T-cell (primary cell): ENCODE measurements around the gene FYN. TPM values are rescaled to one million over a fixed set of nuclear protein-coding genes. Genes with fewer than 3 reads are reported as not detected.

Source experiments
- ATAC-seq, 4 experiments: fragments of 200-7000 bp in 3 of 4; fragments of 150-1000 bp in 1 of 4; cut with Tn5 transposase; replicated peaks in 1 of 4; 1 replicate in 3 of 4; 2 replicates in 1 of 4; pipeline ENCODE4 v1.10.0; 2021; ENCODE audit warnings: moderate library complexity in 3 of 4, mild to moderate bottlenecking in 2 of 4, moderate number of reproducible peaks in 1 of 4
- CTCF ChIA-PET, 2 donors: fragments of 300-600 bp; sonication (Branson Sonifier 250); formaldehyde crosslinking; loops; one replicate each; lab custom pipeline; 2022; ENCODE audit warnings: antibody characterized with exemption in 2 of 2; lab: Charles Lee
- POLR2A ChIA-PET, 2 donors: fragments of 300-600 bp; sonication (Branson Sonifier 250); formaldehyde crosslinking; loops; one replicate each; lab custom pipeline; 2022; ENCODE audit warnings: antibody characterized with exemption in 2 of 2; lab: Charles Lee
- DNase-seq, 35 experiments: peaks; one replicate each; pipeline versions ENCODE4 v3.0.0 to v3.0.0-alpha.2; 2013 to 2023
- H3K27ac ChIP-seq: one replicate; pipeline ENCODE4 v1.5.1; 2013; ENCODE audit warnings: low read length
- H3K27me3 ChIP-seq, 2 experiments: replicated peaks in 1 of 2; 1 replicate in 1 of 2; 2 replicates in 1 of 2; pipeline versions ENCODE4 v1.6.1 to v1.7.0; 2013; ENCODE audit warnings: low read length in 1 of 2, mixed read lengths in 1 of 2; ENCODE audit not compliant: control insufficient read depth in 2 of 2, insufficient read depth in 2 of 2; ENCODE audit errors: extremely low read depth in 1 of 2
- H3K36me3 ChIP-seq, 2 donors: 1 replicate in 1 of 2; 2 replicates in 1 of 2; pipeline versions ENCODE4 v1.6.1 to v1.7.0; 2013; ENCODE audit warnings: low read length in 1 of 2; ENCODE audit not compliant: control insufficient read depth in 2 of 2, insufficient read depth in 1 of 2; ENCODE audit errors: extremely low read depth in 1 of 2
- H3K4me1 ChIP-seq, 2 experiments: 1 replicate in 1 of 2; 2 replicates in 1 of 2; pipeline versions ENCODE4 v1.6.1 to v1.7.0; 2013; ENCODE audit warnings: low read length in 2 of 2, mixed read lengths in 1 of 2; ENCODE audit not compliant: insufficient read depth in 2 of 2, control insufficient read depth in 1 of 2; ENCODE audit errors: extremely low read depth in 1 of 2
- H3K4me3 ChIP-seq, 2 donors: 1 replicate in 1 of 2; 2 replicates in 1 of 2; pipeline versions ENCODE4 v1.5.1 to v1.7.0; 2013; ENCODE audit warnings: mild to moderate bottlenecking in 2 of 2, low read length in 1 of 2, moderate library complexity in 1 of 2; ENCODE audit not compliant: control insufficient read depth in 1 of 2; ENCODE audit errors: extremely low read depth in 1 of 2
- H3K9me3 ChIP-seq: 2 replicates; pipeline ENCODE4 v1.7.0; 2013
- H3K27ac Mint-ChIP-seq, 2 donors: one replicate each; pipeline ENCODE4 v1.8.0; 2020 to 2021; ENCODE audit warnings: mild to moderate bottlenecking in 2 of 2, mixed read lengths in 2 of 2
- H3K27me3 Mint-ChIP-seq, 2 donors: one replicate each; pipeline ENCODE4 v1.8.0; 2021 to 2022; ENCODE audit warnings: mixed read lengths in 2 of 2
- H3K36me3 Mint-ChIP-seq: one replicate; pipeline ENCODE4 v1.8.0; 2021; ENCODE audit warnings: mixed read lengths
- H3K4me1 Mint-ChIP-seq, 3 donors: one replicate each; pipeline ENCODE4 v1.8.0; 2020 to 2022; ENCODE audit warnings: mixed read lengths in 3 of 3, mild to moderate bottlenecking in 1 of 3
- H3K4me3 Mint-ChIP-seq, 3 donors: one replicate each; pipeline ENCODE4 v1.8.0; 2020 to 2022; ENCODE audit warnings: mild to moderate bottlenecking in 3 of 3, mixed read lengths in 3 of 3, moderate library complexity in 3 of 3
- H3K9me3 Mint-ChIP-seq, 3 donors: one replicate each; pipeline ENCODE4 v1.8.0; 2020 to 2022; ENCODE audit warnings: mixed read lengths in 3 of 3
- WGBS: methylation state at CpG from one replicate; pipeline ENCODE4 v1.1.5; 2013; ENCODE audit warnings: missing lambda C conversion rate; ENCODE audit not compliant: insufficient coverage; 5-methylcytosine and 5-hydroxymethylcytosine counted together
- total RNA-seq, 35 experiments: library from RNA in 6 of 35; stranded (reverse) in 6 of 35; fragments of 120-200 nt in 1 of 35; gene quantifications; one replicate each; pipeline versions ENCODE4 v1.2.1 to v1.2.4 and lab custom pipeline; 2013 to 2026

Gene FYN
- total RNA-seq, 5 donors from 2014 or later (not counting 1 experiment from before 2014, with no cell fraction given) = 466 to 573 (median 534) TPM

GRCh38 chr6:111716325-111716724, 156.9 kb downstream of the FYN start:
- ATAC-seq = no peak
- CTCF ChIA-PET = interaction anchor here (0.6 to 1.0 kb wide), 3 partner anchors 61 to 298 kb away, joined by 3 to 7 read pairs (median 3); no protein-coding TSS in a partner anchor
- H3K27ac Mint-ChIP-seq = peak overlapping the region; percentile 78 to 79
- DNase-seq = no peak
- H3K9me3 Mint-ChIP-seq = no peaks in the 10 kb centered on the region
- H3K27ac ChIP-seq = peak overlapping the region; percentile 67
- WGBS = 93% methylated on average over 2 of the region's 3 CpGs
- H3K27me3 Mint-ChIP-seq = no peaks in the 10 kb centered on the region
- H3K9me3 ChIP-seq = no peaks in the 10 kb centered on the region
- peaks cover 33 to 63% of the 10 kb centered on the region in 2 experiments for H3K4me1 ChIP-seq
- H3K27me3 ChIP-seq = no peaks in the 10 kb centered on the region
- POLR2A ChIA-PET = interaction anchor here in 1 of 2 donors (0.7 kb wide), 1 partner anchor 294 kb away, joined by 10 read pairs; no protein-coding TSS in a partner anchor
- H3K4me1 Mint-ChIP-seq = peaks cover 64 to 84% (median 83%) of the 10 kb centered on the region in 3 donors
- H3K4me3 Mint-ChIP-seq = no peak overlapping the region
- H3K36me3 Mint-ChIP-seq = peaks cover 75% of the 10 kb centered on the region
- H3K4me3 ChIP-seq = no peak overlapping the region
- peaks cover 11 to 71% of the 10 kb centered on the region in 2 donors for H3K36me3 ChIP-seq

- Mint-ChIP-seq H3K4me3 (peak overlapping the region in 1 of 3 donors; percentile 80), H3K36me3 (peaks cover 70% of the 10 kb centered on the region), H3K9me3 (no peaks in the 10 kb centered on the region), H3K4me1 (peaks cover 64 to 84% (median 83%) of the 10 kb centered on the region in 3 donors), H3K27me3 (no peaks in the 10 kb centered on the region), H3K27ac (peak overlapping the region; percentile 93 to 96)
- ATAC-seq (peak; percentile 71 to 83 (median 78)), DNase-seq (peak in 33 of 35 experiments; percentile 24 to 73 (median 46))
- no peaks in the 10 kb centered on the region for H3K9me3 ChIP-seq
- 34% methylated on average over 5 of the region's 6 CpGs for WGBS
- H3K36me3 ChIP-seq = peaks cover 11 to 75% of the 10 kb centered on the region in 2 donors
- H3K27me3 ChIP-seq = no peaks in the 10 kb centered on the region
- CTCF ChIA-PET = interaction anchor here in 1 of 2 donors (0.6 kb wide), 1 partner anchor 259 kb away, joined by 3 read pairs; no protein-coding TSS in a partner anchor
- POLR2A ChIA-PET = no interaction called here
- H3K4me1 ChIP-seq = peaks cover 41 to 62% of the 10 kb centered on the region in 2 experiments
- peak overlapping the region; percentile 67 for H3K27ac ChIP-seq
- peak overlapping the region in 1 of 2 donors; percentile 3 for H3K4me3 ChIP-seq
Measured at GRCh38 chr6:111715321-111715720, 157.9 kb downstream of the FYN start.

- Mint-ChIP-seq H3K4me3 (peak overlapping the region in 2 of 3 donors; percentile 64 to 80), H3K27me3 (no peaks in the 10 kb centered on the region), H3K4me1 (peaks cover 64 to 84% (median 83%) of the 10 kb centered on the region in 3 donors), H3K36me3 (peaks cover 68% of the 10 kb centered on the region), H3K27ac (peak overlapping the region; percentile 93 to 96), H3K9me3 (no peaks in the 10 kb centered on the region)
- 39% methylated on average over 3 of the region's 10 CpGs for WGBS
- Histone ChIP-seq H3K4me1 (peaks cover 45 to 61% of the 10 kb centered on the region in 2 experiments), H3K36me3 (peaks cover 11 to 69% of the 10 kb centered on the region in 2 donors), H3K27me3 (no peaks in the 10 kb centered on the region), H3K27ac (peak overlapping the region; percentile 67), H3K4me3 (peak overlapping the region in 1 of 2 donors; percentile 3), H3K9me3 (no peaks in the 10 kb centered on the region)
- DNase-seq (peak in 1 of 35 experiments; percentile 48), ATAC-seq (peak in 3 of 4 experiments; percentile 7 to 33 (median 10))
- ChIA-PET POLR2A (no interaction called here), CTCF (interaction anchor here (0.5 to 1.5 kb wide), 2 partner anchors 48 to 297 kb away, joined by 3 to 4 read pairs; no protein-coding TSS in a partner anchor)
Measured at GRCh38 chr6:111714416-111715270, 158.6 kb downstream of the FYN start.

GRCh38 chr6:111713811-111714210, 159.4 kb downstream of the FYN start:
- Mint-ChIP-seq H3K4me3 (peak overlapping the region in 1 of 3 donors; percentile 80), H3K4me1 (peaks cover 60 to 80% (median 79%) of the 10 kb centered on the region in 3 donors), H3K36me3 (peaks cover 64% of the 10 kb centered on the region), H3K9me3 (no peaks in the 10 kb centered on the region), H3K27me3 (no peaks in the 10 kb centered on the region), H3K27ac (peak overlapping the region; percentile 93 to 96)
- Histone ChIP-seq H3K9me3 (no peaks in the 10 kb centered on the region), H3K27me3 (no peaks in the 10 kb centered on the region), H3K27ac (peak overlapping the region; percentile 67), H3K4me3 (no peak overlapping the region), H3K4me1 (peaks cover 45 to 57% of the 10 kb centered on the region in 2 experiments), H3K36me3 (peaks cover 11 to 67% of the 10 kb centered on the region in 2 donors)
- ChIA-PET CTCF (interaction anchor here in 1 of 2 donors (1.5 kb wide), 1 partner anchor 48 kb away, joined by 4 read pairs; no protein-coding TSS in a partner anchor), POLR2A (no interaction called here)
- 83% methylated on average over 2 of the region's 4 CpGs for WGBS
- ATAC-seq = no peak
- DNase-seq = no peak

- ChIA-PET POLR2A (no interaction called here), CTCF (interaction anchor here in 1 of 2 donors (1.2 to 1.5 kb wide), 2 partner anchors 49 to 330 kb away, joined by 4 read pairs; no protein-coding TSS in a partner anchor)
- Histone ChIP-seq H3K4me1 (peaks cover 45 to 57% of the 10 kb centered on the region in 2 experiments), H3K9me3 (no peaks in the 10 kb centered on the region), H3K36me3 (peaks cover 11 to 67% of the 10 kb centered on the region in 2 donors), H3K27me3 (no peaks in the 10 kb centered on the region), H3K27ac (peak overlapping the region; percentile 67), H3K4me3 (no peak overlapping the region)
- Mint-ChIP-seq H3K9me3 (no peaks in the 10 kb centered on the region), H3K27me3 (no peaks in the 10 kb centered on the region), H3K4me3 (no peak overlapping the region), H3K4me1 (peaks cover 60 to 77% (median 76%) of the 10 kb centered on the region in 3 donors), H3K27ac (peak overlapping the region; percentile 93 to 96), H3K36me3 (peaks cover 63% of the 10 kb centered on the region)
- ATAC-seq (no peak), DNase-seq (no peak)
- WGBS = 100% methylated on average over 1 of the region's 2 CpGs
Measured at GRCh38 chr6:111713236-111713635, 160.0 kb downstream of the FYN start.
